HCT116 (cell line): ENCODE measurements around the gene CSNK2B. TPM values are rescaled to one million over a fixed set of nuclear protein-coding genes. Genes with fewer than 3 reads are reported as not detected.

Experiments
- ATAC-seq: fragments of 200-7000 bp; cut with Tn5 transposase; 2 replicates; pipeline ENCODE4 v1.9.1; 2020; ENCODE audit warnings: mild to moderate bottlenecking, moderate library complexity
- BruUV-seq: library from RNA; stranded (reverse); fragments of 400-500 nt; replicated peaks from 2 replicates; lab custom pipeline; 2021; lab: Mats Ljungman, UMichigan
- CTCF ChIA-PET: fragments of 300-600 bp; sonication (Branson Sonifier 250); formaldehyde crosslinking; loops from one replicate; lab custom pipeline; 2021; ENCODE audit warnings: antibody characterized with exemption; lab: Charles Lee
- POLR2A ChIA-PET: fragments of 300-600, 350-600 bp; sonication (Branson Sonifier 250); formaldehyde crosslinking; loops from one replicate; lab custom pipeline; 2021; ENCODE audit warnings: antibody characterized with exemption; lab: Charles Lee
- RAD21 ChIA-PET, 2 experiments: fragments of 300-600 bp; sonication (Branson Sonifier 250); formaldehyde crosslinking; loops; one replicate each; lab custom pipeline; 2023; ENCODE audit warnings: low total read pairs in 2 of 2; ENCODE audit not compliant: uncharacterized antibody in 2 of 2, unreplicated experiment in 2 of 2, low non-redundant PET in 1 of 2; lab: Charles Lee
- DNase-seq: peaks from one replicate; pipeline ENCODE4 v3.0.0-alpha.2; 2010; ENCODE audit warnings: low read depth, low spot score
- H2AFZ ChIP-seq: fragments of 200-600 bp; shearing (Covaris generic), sonication (generic); 2 replicates; pipeline ENCODE4 v1.6.1; 2017; ENCODE audit warnings: low read depth, mixed run types, mixed read lengths, antibody characterized with exemption, low read length; ENCODE audit not compliant: poor library complexity, severe bottlenecking
- H3K27ac ChIP-seq: 2 replicates; pipeline ENCODE4 v1.5.1; 2012; ENCODE audit warnings: low read depth, low read length
- H3K27me3 ChIP-seq: fragments of 200-600 bp; sonication (generic); 2 replicates; pipeline ENCODE4 v1.6.1; 2016; ENCODE audit warnings: mixed run types, low read length, mixed read lengths; ENCODE audit not compliant: insufficient read depth
- H3K36me3 ChIP-seq, 2 experiments: fragments of 200-500 bp in 1 of 2; fragments of 200-600 bp in 1 of 2; sonication (Bioruptor generic) in 1 of 2; sonication (generic) in 1 of 2; 2 replicates each; pipeline versions ENCODE4 v1.5.1 to v1.6.1; 2014 to 2016; ENCODE audit warnings: low read length in 2 of 2, inconsistent platforms in 1 of 2, mixed read lengths in 1 of 2, mixed run types in 1 of 2; ENCODE audit not compliant: insufficient read depth in 2 of 2, control insufficient read depth in 1 of 2
- H3K4me1 ChIP-seq, 2 experiments: fragments of 200-600 bp in 1 of 2; sonication (generic) in 1 of 2; 2 replicates each; pipeline versions ENCODE4 v1.5.1 to v1.6.1; 2012 to 2017; ENCODE audit warnings: low read length in 2 of 2, inconsistent platforms in 1 of 2, mild to moderate bottlenecking in 1 of 2, mixed read lengths in 1 of 2, mixed run types in 1 of 2, moderate library complexity in 1 of 2; ENCODE audit not compliant: insufficient read depth in 2 of 2, control insufficient read depth in 1 of 2
- H3K4me2 ChIP-seq: fragments of 200-600 bp; sonication (generic); 2 replicates; pipeline ENCODE4 v1.6.1; 2017; ENCODE audit warnings: mixed run types, low read length, mixed read lengths
- H3K4me3 ChIP-seq, 2 experiments: fragments of 200-600 bp in 1 of 2; sonication (generic) in 1 of 2; replicated peaks in 1 of 2; 2 replicates each; pipeline ENCODE4 v1.5.1; 2011 to 2016; ENCODE audit warnings: low read length in 2 of 2, control low read depth in 1 of 2, low read depth in 1 of 2, mild to moderate bottlenecking in 1 of 2, mixed read lengths in 1 of 2, mixed run types in 1 of 2
- H3K79me2 ChIP-seq: fragments of 200-600 bp; sonication (generic); 2 replicates; pipeline ENCODE4 v1.6.1; 2017; ENCODE audit warnings: mild to moderate bottlenecking, mixed run types, low read length, moderate library complexity, mixed read lengths; ENCODE audit not compliant: insufficient read depth
- H3K9ac ChIP-seq: fragments of 200-600 bp; sonication (generic); 2 replicates; pipeline ENCODE4 v1.6.1; 2016; ENCODE audit warnings: low read length, mixed read lengths
- H3K9me2 ChIP-seq: fragments of 200-600 bp; sonication (generic), shearing (Covaris generic); 2 replicates; pipeline ENCODE4 v1.6.1; 2017; ENCODE audit warnings: mixed run types, mild to moderate bottlenecking, moderate library complexity; ENCODE audit not compliant: insufficient read depth
- H3K9me3 ChIP-seq, 2 experiments: fragments of 200-500 bp in 1 of 2; fragments of 200-600 bp in 1 of 2; sonication (Bioruptor generic) in 1 of 2; sonication (generic) in 1 of 2; 2 replicates each; pipeline ENCODE4 v1.6.1; 2014 to 2017; ENCODE audit warnings: low read length in 2 of 2, mixed read lengths in 2 of 2, inconsistent platforms in 1 of 2, low read depth in 1 of 2, mild to moderate bottlenecking in 1 of 2, mixed run types in 1 of 2, moderate library complexity in 1 of 2; ENCODE audit not compliant: control insufficient read depth in 1 of 2, insufficient read depth in 1 of 2
- H4K20me1 ChIP-seq: fragments of 200-600 bp; sonication (generic), shearing (Covaris generic); 2 replicates; pipeline ENCODE4 v1.6.1; 2017; ENCODE audit warnings: mixed run types, mild to moderate bottlenecking, moderate library complexity; ENCODE audit not compliant: insufficient read depth
- ATF3 ChIP-seq: IDR thresholded peaks from 2 replicates; pipeline ENCODE4 v1.6.1; 2012
- CBX3 ChIP-seq: IDR thresholded peaks from 2 replicates; pipeline ENCODE4 v1.6.1; 2012; ENCODE audit warnings: low read depth
- CEBPB ChIP-seq: IDR thresholded peaks from 2 replicates; pipeline ENCODE4 v1.6.1; 2012; ENCODE audit warnings: low read depth
- CTCF ChIP-seq, 3 experiments: fragments of 200-600 bp in 1 of 3; sonication (generic) in 1 of 3; IDR thresholded peaks in 2 of 3; conservative IDR thresholded peaks in 1 of 3; 2 replicates each; pipeline ENCODE4 v1.5.1; 2012 to 2017; ENCODE audit warnings: low read depth in 2 of 3, low read length in 2 of 3, antibody characterized with exemption in 1 of 3, borderline replicate concordance in 1 of 3, control low read depth in 1 of 3, mild to moderate bottlenecking in 1 of 3, mixed read lengths in 1 of 3, mixed run types in 1 of 3, moderate library complexity in 1 of 3; ENCODE audit not compliant: insufficient read depth in 1 of 3
- EZH2phosphoT487 ChIP-seq: fragments of 200-600 bp; IDR thresholded peaks from 2 replicates; pipeline ENCODE4 v1.6.1; 2018; ENCODE audit warnings: antibody characterized with exemption, borderline replicate concordance
- FOSL1 ChIP-seq: IDR thresholded peaks from 2 replicates; pipeline ENCODE4 v1.6.1; 2012; ENCODE audit warnings: low read depth
- JUND ChIP-seq: IDR thresholded peaks from 2 replicates; pipeline ENCODE4 v1.6.1; 2012
- MAX ChIP-seq: IDR thresholded peaks from 2 replicates; pipeline ENCODE4 v1.6.1; 2012
- POLR2A ChIP-seq: IDR thresholded peaks from 2 replicates; pipeline ENCODE4 v1.7.0; 2011; ENCODE audit warnings: borderline replicate concordance; ENCODE audit not compliant: insufficient read depth, insufficient read length; ENCODE audit errors: extremely low read depth
- POLR2AphosphoS5 ChIP-seq: IDR thresholded peaks from 2 replicates; pipeline ENCODE4 v1.6.1; 2011; ENCODE audit warnings: mild to moderate bottlenecking, low read depth, low read length, moderate library complexity
- RAD21 ChIP-seq: IDR thresholded peaks from 2 replicates; pipeline ENCODE4 v1.6.1; 2012; ENCODE audit warnings: low read depth, mild to moderate bottlenecking
- REST ChIP-seq: IDR thresholded peaks from 2 replicates; pipeline ENCODE4 v1.6.1; 2012; ENCODE audit warnings: low read depth
- SIN3A ChIP-seq: IDR thresholded peaks from 2 replicates; pipeline ENCODE4 v1.6.1; 2012; ENCODE audit warnings: low read depth
- SP1 ChIP-seq: IDR thresholded peaks from 2 replicates; pipeline ENCODE4 v1.6.1; 2012; ENCODE audit warnings: low read depth
- SRF ChIP-seq: IDR thresholded peaks from 2 replicates; pipeline ENCODE4 v1.6.1; 2012; ENCODE audit warnings: low read depth
- TCF7L2 ChIP-seq: IDR thresholded peaks from 2 replicates; pipeline ENCODE4 v1.7.0; 2011; ENCODE audit warnings: borderline replicate concordance, inconsistent platforms; ENCODE audit not compliant: insufficient read depth, insufficient read length; ENCODE audit errors: extremely low read depth
- ZNF274 ChIP-seq: fragments of 200-500 bp; sonication (Bioruptor generic); IDR thresholded peaks from 2 replicates; pipeline ENCODE4 v1.6.1; 2014; ENCODE audit warnings: mild to moderate bottlenecking, low read depth, low read length, inconsistent platforms
- intact Hi-C: fragments of 100-400 bp; cut with micrococcal nuclease; formaldehyde crosslinking; loops from 2 replicates; pipeline ENCODE4 v1.10.0; 2022
- total RNA-seq: library from RNA; stranded (reverse); gene quantifications from one replicate; pipeline ENCODE4 v1.2.1, GENCODE V29; 2021; ENCODE audit not compliant: unreplicated experiment

CSNK2B gene
- total RNA-seq, 1 experiment from 2014 or later = 210 TPM

GRCh38 chr6:31624070-31624469 lies 41.8 kb upstream of the CSNK2B start:
- Histone ChIP-seq H3K9ac (no peak overlapping the region), H3K4me2 (no peak overlapping the region), H3K9me3 (no peaks in the 10 kb centered on the region), H3K4me3 (no peak overlapping the region), H2AFZ (no peak overlapping the region), H3K36me3 (peaks cover 41 to 76% of the 10 kb centered on the region in 2 experiments), H3K27me3 (no peaks in the 10 kb centered on the region), H3K9me2 (no peaks in the 10 kb centered on the region), H3K79me2 (peaks cover 80% of the 10 kb centered on the region), H4K20me1 (no peaks in the 10 kb centered on the region), H3K27ac (no peak overlapping the region), H3K4me1 (peaks cover 6 to 18% of the 10 kb centered on the region in 2 experiments; a peak in 3 of 4 replicates)
- ChIA-PET CTCF (no interaction called here), POLR2A (no interaction called here), RAD21 (no interaction called here)
- DNase-seq (no peak), ATAC-seq (no peak)
- TF ChIP-seq FOSL1 (no peak), CEBPB (no peak), SP1 (no peak), RAD21 (no peak), CTCF (IDR thresholded peaks at IDR 0.05 in 2 of 3, conservative IDR thresholded peaks at IDR 0.05 in 1 of 3; ENCODE audit: borderline replicate concordance in 1 of 3, insufficient read depth in 1 of 3, low read depth in 2 of 3, low read length in 2 of 3) (no peak), MAX (no peak), POLR2A (no peak), SIN3A (no peak), EZH2phosphoT487 (no peak), CBX3 (no peak), JUND (no peak), ATF3 (no peak), ZNF274 (no peak), POLR2AphosphoS5 (no peak), TCF7L2 (no peak), REST (no peak), SRF (no peak)
- no TSS peak for BruUV-seq
- intact Hi-C loops = no loop called here
